ENCODE measurements around the gene GUCD1.

Gene GUCD1

DNA sequence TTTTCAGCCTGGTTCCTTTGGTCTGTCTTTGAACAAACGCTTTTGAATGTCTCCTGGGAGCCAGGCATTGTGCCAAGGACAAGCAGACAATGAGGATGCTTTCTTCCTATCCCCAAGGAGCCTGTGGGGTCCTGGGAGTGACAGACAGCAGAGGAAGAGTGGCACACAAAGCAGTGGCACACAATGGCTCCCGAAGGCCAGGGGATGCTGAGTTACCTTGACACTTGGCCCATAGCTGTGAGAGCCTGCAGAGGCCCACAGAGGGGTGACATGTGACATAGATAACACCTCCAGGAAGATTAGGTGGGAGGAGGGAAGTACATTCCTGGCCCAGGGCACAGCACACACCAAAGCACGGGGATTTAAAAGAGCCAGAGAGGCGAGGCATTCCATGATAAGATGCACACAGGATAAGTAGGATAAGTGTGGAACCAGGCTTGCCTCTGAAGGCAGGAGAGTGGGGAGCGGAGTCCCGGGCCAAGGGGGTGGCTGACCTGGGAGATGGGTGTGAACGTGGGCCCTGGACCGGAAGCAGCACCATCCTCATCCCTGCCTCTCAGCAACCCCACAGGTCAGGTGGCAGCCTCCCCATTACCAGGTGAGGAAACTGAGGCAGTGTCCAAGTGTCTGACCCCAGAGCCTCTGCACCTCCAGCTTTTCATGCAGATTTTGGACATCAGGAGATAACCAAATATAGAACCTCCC, 53.5 kb downstream of the GUCD1 start:
- no peak for DNase-seq

DNA sequence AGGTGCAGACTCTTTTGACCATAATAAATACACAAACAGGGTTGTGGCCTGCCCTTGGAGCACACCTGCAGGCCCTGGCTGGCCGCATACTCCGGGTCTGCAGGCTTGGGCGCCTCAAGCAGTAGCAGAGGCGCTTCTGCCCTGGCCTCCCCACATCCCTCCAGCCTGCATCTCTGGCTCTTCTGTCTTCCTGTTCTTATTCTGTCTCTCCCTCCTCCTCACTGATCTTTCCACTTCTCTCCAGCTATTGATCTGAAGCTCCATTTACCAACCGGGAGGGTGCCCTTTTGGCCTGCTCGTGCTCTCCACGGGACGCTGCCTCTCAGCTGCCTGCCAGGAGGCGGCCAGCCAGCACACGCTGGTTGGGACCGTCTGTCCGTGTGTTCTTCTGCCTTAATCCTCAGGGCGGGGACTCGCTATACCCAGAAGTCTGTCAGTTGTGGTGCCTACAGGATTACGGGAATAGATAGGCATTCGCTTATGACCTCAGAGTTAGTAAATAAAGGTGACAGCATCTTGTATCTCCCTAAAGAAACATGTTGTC, 54.6 kb downstream of the GUCD1 start:
- DNase-seq, result no peak

- DNase-seq, result no peak
These were observed 55.1 kb downstream of the GUCD1 start for GRCh38 chr22:24499706-24500276.

- no peak for DNase-seq
These were observed 56.1 kb downstream of the GUCD1 start for GRCh38 chr22:24498824-24499223.

GRCh38 chr22:24497841-24498258, 57.1 kb downstream of the GUCD1 start:
- no peak for DNase-seq

GRCh38 chr22:24496661-24497060, 58.3 kb downstream of the GUCD1 start:
- no peak for DNase-seq

- DNase-seq, result no peak
These were observed 58.7 kb downstream of the GUCD1 start for GRCh38 chr22:24496234-24496633.

DNA sequence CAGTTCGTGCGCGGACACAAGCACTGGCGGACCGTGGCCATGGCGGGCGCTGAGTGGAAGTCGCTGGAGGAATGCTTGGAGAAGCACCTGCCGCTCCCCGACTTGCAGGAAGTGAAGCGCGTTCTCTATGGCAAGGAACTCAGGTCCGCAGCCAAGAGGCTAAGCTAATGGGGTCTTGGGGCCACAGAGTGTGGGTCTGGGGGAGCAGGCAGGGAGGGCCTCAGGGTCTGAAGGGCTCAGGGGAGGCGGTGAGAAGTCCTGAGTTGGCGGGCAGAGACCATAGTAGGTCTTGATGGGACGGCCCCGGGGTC, 59.6 kb downstream of the GUCD1 start:
- no peak for DNase-seq

DNA sequence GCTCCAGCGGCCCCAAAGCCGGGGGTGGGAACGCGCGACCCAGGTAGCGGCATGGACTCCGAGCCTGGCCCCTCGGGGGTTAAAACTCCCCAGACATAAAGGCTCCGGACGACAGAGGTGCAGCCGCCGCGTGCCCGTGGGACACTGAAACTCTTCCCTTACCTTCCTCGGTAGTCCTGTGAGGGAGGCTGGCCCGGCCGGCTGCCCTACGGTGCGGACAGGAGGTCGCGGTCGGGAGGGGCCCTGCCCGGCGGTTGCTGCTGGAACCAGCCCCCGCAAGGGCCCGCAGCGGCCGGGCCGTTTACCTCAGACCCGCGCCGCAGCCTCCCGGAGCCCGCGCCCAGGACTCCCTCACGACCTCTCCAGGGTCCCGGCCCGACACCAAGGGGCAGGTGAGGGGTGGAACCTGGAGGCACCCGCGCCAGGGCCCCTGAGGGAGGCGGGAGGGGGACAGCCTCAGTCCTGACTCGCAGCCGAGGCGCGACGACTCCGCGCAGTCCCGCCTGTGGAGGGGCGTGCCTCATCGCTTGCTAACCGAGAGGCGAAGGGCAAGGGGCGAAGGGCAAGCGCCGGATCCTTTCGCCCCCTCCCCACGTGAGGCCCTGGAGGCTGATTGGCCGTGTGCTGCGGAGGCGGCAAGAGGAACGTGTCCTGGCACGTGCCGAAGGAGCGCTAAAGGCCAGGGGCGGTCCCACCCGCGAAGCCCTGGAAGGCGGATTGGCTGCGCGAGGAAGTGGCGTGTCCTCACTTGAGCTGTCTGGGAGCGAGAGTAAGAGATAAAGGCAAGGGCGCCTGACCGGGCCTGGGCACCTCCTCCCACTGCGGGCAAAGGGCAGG, 60.2 kb downstream of the GUCD1 start, which contains the start of gene UPB1:
Gene UPB1, plus strand, starts transcription at position 805 of the 837 bp plus-strand sequence. CDS start 72 bp downstream, outside the sequence.
- no peak for DNase-seq

DNA sequence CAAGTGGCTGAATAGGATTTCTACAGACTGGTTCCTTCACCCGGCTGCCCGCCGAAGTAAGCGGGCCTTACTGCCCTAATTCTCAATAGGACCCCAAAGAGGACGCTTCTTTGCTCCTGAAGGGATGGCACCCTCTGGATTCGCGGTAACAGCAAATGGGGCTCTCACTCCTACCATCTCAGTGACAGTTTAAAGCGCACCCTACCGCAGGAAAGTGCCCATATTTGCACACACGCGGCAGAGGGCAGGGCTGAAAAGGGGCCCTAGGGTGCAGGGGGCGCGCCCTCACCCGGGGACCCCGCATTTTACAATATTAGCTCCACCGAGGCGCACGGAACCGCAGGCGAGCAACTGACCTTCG, 60.8 kb downstream of the GUCD1 start:
- DNase-seq, result no peak

- no peak for DNase-seq
These were observed 62.5 kb downstream of the GUCD1 start for GRCh38 chr22:24492391-24492790.

Measured in activated effector memory CD4-positive, alpha-beta T cell treated with anti-CD3 and anti-CD28 coated beads, Interleukin-2, amount 50 U/mL, for 16 hours (primary cell).